ENCODE results near the gene RBM20. TPM values are rescaled to one million over a fixed set of nuclear protein-coding genes. Genes with fewer than 3 reads are reported as not detected.

The RBM20 gene
- polyA plus RNA-seq, 1 experiment, result 0.11 TPM

- H3K27me3 ChIP-seq (ENCODE audit: control insufficient read depth, insufficient read depth, low read length), result peaks cover 2% of the 10 kb centered on the region
- TF ChIP-seq CTCF (IDR thresholded peaks at IDR 0.05; ENCODE audit: low read depth, low read length), result peak; percentile 36; the same call in 1 of the 2 replicates
- ChIA-PET CTCF (interaction anchor here (0.7 to 1.7 kb wide), 7 partner anchors 14 to 264 kb away, joined by 3 to 5 read pairs (median 3); no protein-coding TSS in a partner anchor), POLR2A (interaction anchor here (0.7 to 1.5 kb wide), 8 partner anchors 13 to 126 kb away, joined by 3 to 22 read pairs (median 3); partner anchors contain the start of genes BBIP1 and SHOC2)
- no peak for DNase-seq (ENCODE audit: low read depth, low spot score)
- peak overlapping the region; percentile 71 for H3K4me3 ChIP-seq (ENCODE audit: low read depth, low read length)
- H3K9me3 ChIP-seq (ENCODE audit: control insufficient read depth, insufficient read depth, low read length), result no peaks in the 10 kb centered on the region; the same call in 1 of the 2 replicates
- H3K27ac ChIP-seq (ENCODE audit: low read depth, low read length), result peak overlapping the region; percentile 69
Measured at GRCh38 chr10:110872145-110872983, 228.2 kb downstream of the RBM20 start.

- ChIA-PET POLR2A (interaction anchor here (0.7 to 1.5 kb wide), 4 partner anchors 14 to 46 kb away, joined by 3 to 4 read pairs (median 3); partner anchors contain the start of genes BBIP1 and SHOC2), CTCF (interaction anchor here (0.7 to 1.7 kb wide), 7 partner anchors 13 to 265 kb away, joined by 3 to 5 read pairs (median 3); no protein-coding TSS in a partner anchor)
- no peak for DNase-seq (ENCODE audit: low read depth, low spot score)
- Histone ChIP-seq H3K27ac (ENCODE audit: low read depth, low read length) (no peak overlapping the region), H3K9me3 (ENCODE audit: control insufficient read depth, insufficient read depth, low read length) (no peaks in the 10 kb centered on the region; the same call in 1 of the 2 replicates), H3K27me3 (ENCODE audit: control insufficient read depth, insufficient read depth, low read length) (peaks cover 2% of the 10 kb centered on the region), H3K4me3 (ENCODE audit: low read depth, low read length) (peak overlapping the region; percentile 71)
- no peak for TF ChIP-seq CTCF (IDR thresholded peaks at IDR 0.05; ENCODE audit: low read depth, low read length)
Measured at GRCh38 chr10:110872984-110873923, 229.1 kb downstream of the RBM20 start.

- ChIA-PET CTCF (interaction anchor here (1.2 to 1.7 kb wide), 2 partner anchors 19 to 265 kb away, joined by 3 to 5 read pairs; no protein-coding TSS in a partner anchor), POLR2A (no interaction called here)
- Histone ChIP-seq H3K4me3 (ENCODE audit: low read depth, low read length) (peak overlapping the region; percentile 71), H3K27me3 (ENCODE audit: control insufficient read depth, insufficient read depth, low read length) (peaks cover 2% of the 10 kb centered on the region), H3K27ac (ENCODE audit: low read depth, low read length) (no peak overlapping the region), H3K9me3 (ENCODE audit: control insufficient read depth, insufficient read depth, low read length) (no peaks in the 10 kb centered on the region; the same call in 1 of the 2 replicates)
- TF ChIP-seq CTCF (IDR thresholded peaks at IDR 0.05; ENCODE audit: low read depth, low read length), result no peak
- DNase-seq (ENCODE audit: low read depth, low spot score), result no peak
Measured at GRCh38 chr10:110873951-110874350, 229.8 kb downstream of the RBM20 start.

- DNase-seq (ENCODE audit: low read depth, low spot score), result no peak
- CTCF ChIA-PET, result interaction anchor here (1.2 to 1.5 kb wide), 2 partner anchors 18 to 265 kb away, joined by 4 read pairs; no protein-coding TSS in a partner anchor
- H3K27ac ChIP-seq (ENCODE audit: low read depth, low read length), result no peak overlapping the region
Measured at GRCh38 chr10:110876000-110876399, 231.9 kb downstream of the RBM20 start.

More at GRCh38 chr10:110876000-110876399, 231.9 kb downstream of the RBM20 start:
- Histone ChIP-seq H3K9me3 (ENCODE audit: control insufficient read depth, insufficient read depth, low read length) (no peaks in the 10 kb centered on the region; the same call in 1 of the 2 replicates), H3K27me3 (ENCODE audit: control insufficient read depth, insufficient read depth, low read length) (no peaks in the 10 kb centered on the region), H3K4me3 (ENCODE audit: low read depth, low read length) (no peak overlapping the region)
- TF ChIP-seq CTCF (IDR thresholded peaks at IDR 0.05; ENCODE audit: low read depth, low read length), result no peak
- POLR2A ChIA-PET, result interaction anchor here (0.7 kb wide), 1 partner anchor 130 kb away, joined by 3 read pairs; no protein-coding TSS in a partner anchor

Measured in AG04450 (cell line).